Keratinocyte (primary cell): ENCODE results near the gene PCGF5.

Source experiments
- EZH2 ChIP-seq: IDR thresholded peaks from one replicate; pipeline ENCODE4 v1.6.1; 2012; ENCODE audit warnings: inconsistent platforms, mild to moderate bottlenecking, low read length, moderate library complexity
- TF ChIP-seq, protein P1 (sequence below), 3 experiments: IDR thresholded peaks in 1 of 3; conservative IDR thresholded peaks in 1 of 3; optimal IDR thresholded peaks in 1 of 3; 2 replicates in 2 of 3; 3 replicates in 1 of 3; pipeline versions ENCODE3 to v1.5.1; 2011; ENCODE audit warnings: low read length in 3 of 3, mild to moderate bottlenecking in 3 of 3, moderate library complexity in 2 of 3, control low read depth in 1 of 3, inconsistent platforms in 1 of 3; ENCODE audit not compliant: insufficient read depth in 2 of 3; ENCODE audit errors: extremely low read depth in 1 of 3

DNA sequence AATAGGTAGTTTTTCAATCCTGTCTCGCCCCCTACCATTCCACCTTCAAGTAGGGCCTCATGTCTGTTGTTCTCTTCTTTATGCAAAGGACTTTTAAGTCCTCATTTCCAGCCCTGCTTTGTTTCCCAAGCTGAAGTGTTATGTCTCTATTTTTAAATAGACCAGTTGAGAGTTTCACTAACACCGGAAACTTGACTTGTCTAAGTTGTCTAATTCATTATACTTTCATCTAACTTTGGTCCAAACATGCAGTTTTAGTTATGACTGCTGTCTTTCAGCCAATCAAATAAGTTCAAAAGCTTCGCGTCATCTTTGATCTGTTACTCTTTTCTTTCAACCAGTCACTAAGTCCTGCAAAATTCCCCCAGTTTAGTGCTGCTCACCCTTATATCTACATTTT, 32.8 kb downstream of the PCGF5 start:
- TF ChIP-seq, protein P1, sequence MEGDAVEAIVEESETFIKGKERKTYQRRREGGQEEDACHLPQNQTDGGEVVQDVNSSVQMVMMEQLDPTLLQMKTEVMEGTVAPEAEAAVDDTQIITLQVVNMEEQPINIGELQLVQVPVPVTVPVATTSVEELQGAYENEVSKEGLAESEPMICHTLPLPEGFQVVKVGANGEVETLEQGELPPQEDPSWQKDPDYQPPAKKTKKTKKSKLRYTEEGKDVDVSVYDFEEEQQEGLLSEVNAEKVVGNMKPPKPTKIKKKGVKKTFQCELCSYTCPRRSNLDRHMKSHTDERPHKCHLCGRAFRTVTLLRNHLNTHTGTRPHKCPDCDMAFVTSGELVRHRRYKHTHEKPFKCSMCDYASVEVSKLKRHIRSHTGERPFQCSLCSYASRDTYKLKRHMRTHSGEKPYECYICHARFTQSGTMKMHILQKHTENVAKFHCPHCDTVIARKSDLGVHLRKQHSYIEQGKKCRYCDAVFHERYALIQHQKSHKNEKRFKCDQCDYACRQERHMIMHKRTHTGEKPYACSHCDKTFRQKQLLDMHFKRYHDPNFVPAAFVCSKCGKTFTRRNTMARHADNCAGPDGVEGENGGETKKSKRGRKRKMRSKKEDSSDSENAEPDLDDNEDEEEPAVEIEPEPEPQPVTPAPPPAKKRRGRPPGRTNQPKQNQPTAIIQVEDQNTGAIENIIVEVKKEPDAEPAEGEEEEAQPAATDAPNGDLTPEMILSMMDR (optimal IDR thresholded peaks at IDR 0.05 in 1 of 3, IDR thresholded peaks at IDR 0.05 in 1 of 3, conservative IDR thresholded peaks at IDR 0.05 in 1 of 3; ENCODE audit: extremely low read depth in 1 of 3, insufficient read depth in 2 of 3, low read length in 3 of 3), result no peak
- TF ChIP-seq EZH2, result no peak
